Neuronal stem cell (in vitro differentiated cells): Measurements from ENCODE around the gene BABAM2.

Source experiments
- DNase-seq: peaks from one replicate; pipeline ENCODE4 v3.0.0-alpha.2; 2013; ENCODE audit warnings: low spot score
- H2AFZ ChIP-seq: one replicate; pipeline ENCODE4 v1.6.1; 2013; ENCODE audit warnings: mild to moderate bottlenecking, low read length, inconsistent platforms
- H2AK5ac ChIP-seq: 2 replicates; pipeline ENCODE4 v1.6.1; 2013; ENCODE audit warnings: low read depth, mild to moderate bottlenecking, inconsistent platforms, low read length, moderate library complexity, mixed read lengths
- H2BK120ac ChIP-seq: 2 replicates; pipeline ENCODE4 v1.6.1; 2013; ENCODE audit warnings: low read depth, mild to moderate bottlenecking, inconsistent platforms, low read length, moderate library complexity, mixed read lengths
- H2BK12ac ChIP-seq: one replicate; pipeline ENCODE4 v1.6.1; 2013; ENCODE audit warnings: low read length, inconsistent platforms
- H2BK15ac ChIP-seq: 2 replicates; pipeline ENCODE4 v1.6.1; 2013; ENCODE audit warnings: mild to moderate bottlenecking, low read length, inconsistent platforms, mixed read lengths
- H2BK5ac ChIP-seq: one replicate; pipeline ENCODE4 v1.6.1; 2013; ENCODE audit warnings: inconsistent platforms, mild to moderate bottlenecking, low read length, moderate library complexity
- H3K14ac ChIP-seq: one replicate; pipeline ENCODE4 v1.6.1; 2013; ENCODE audit warnings: low read length, inconsistent platforms
- H3K18ac ChIP-seq: 2 replicates; pipeline ENCODE4 v1.6.1; 2013; ENCODE audit warnings: low read length, inconsistent platforms
- H3K23ac ChIP-seq: 2 replicates; pipeline ENCODE4 v1.6.1; 2013; ENCODE audit warnings: low read depth, mild to moderate bottlenecking, mixed read lengths, low read length, inconsistent platforms; ENCODE audit not compliant: poor library complexity
- H3K27ac ChIP-seq: replicated peaks from 3 replicates; pipeline ENCODE4 v1.5.1; 2013; ENCODE audit warnings: low read length, inconsistent platforms
- H3K27me3 ChIP-seq, 3 experiments: 2 replicates each; pipeline ENCODE4 v1.6.1; 2013; ENCODE audit warnings: low read length in 3 of 3, mild to moderate bottlenecking in 2 of 3, inconsistent platforms in 1 of 3, low read depth in 1 of 3, mixed read lengths in 1 of 3, moderate library complexity in 1 of 3; ENCODE audit not compliant: control insufficient read depth in 3 of 3, insufficient read depth in 3 of 3
- H3K36me3 ChIP-seq, 2 donors: replicated peaks in 1 of 2; 2 replicates each; pipeline ENCODE4 v1.6.1; 2013; ENCODE audit warnings: low read length in 2 of 2; ENCODE audit not compliant: control insufficient read depth in 2 of 2, insufficient read depth in 2 of 2
- H3K4ac ChIP-seq: 2 replicates; pipeline ENCODE4 v1.6.1; 2013; ENCODE audit warnings: inconsistent platforms, mild to moderate bottlenecking, low read length, moderate library complexity
- H3K4me1 ChIP-seq, 2 donors: 1 replicate in 1 of 2; 2 replicates in 1 of 2; pipeline ENCODE4 v1.6.1; 2013; ENCODE audit warnings: low read length in 2 of 2, low read depth in 1 of 2; ENCODE audit not compliant: control insufficient read depth in 2 of 2, insufficient read depth in 1 of 2
- H3K4me2 ChIP-seq: one replicate; pipeline ENCODE4 v1.6.1; 2013; ENCODE audit warnings: mild to moderate bottlenecking, low read length, inconsistent platforms; ENCODE audit not compliant: insufficient read depth, poor library complexity, severe bottlenecking
- H3K4me3 ChIP-seq, 2 donors: 2 replicates each; pipeline ENCODE4 v1.5.1; 2013; ENCODE audit warnings: low read length in 2 of 2, mild to moderate bottlenecking in 2 of 2, inconsistent platforms in 1 of 2, moderate library complexity in 1 of 2
- H3K79me1 ChIP-seq: one replicate; pipeline ENCODE4 v1.6.1; 2013; ENCODE audit warnings: low read depth, mild to moderate bottlenecking, inconsistent platforms, low read length, moderate library complexity
- H3K9ac ChIP-seq: one replicate; pipeline ENCODE4 v1.6.1; 2013; ENCODE audit warnings: mild to moderate bottlenecking, low read depth, low read length, inconsistent platforms; ENCODE audit not compliant: poor library complexity
- H3K9me3 ChIP-seq, 2 donors: replicated peaks in 1 of 2; 2 replicates each; pipeline versions ENCODE3 to v1.6.1; 2013; ENCODE audit warnings: low read length in 2 of 2, mild to moderate bottlenecking in 2 of 2, inconsistent platforms in 1 of 2, low read depth in 1 of 2, mixed read lengths in 1 of 2, moderate library complexity in 1 of 2; ENCODE audit not compliant: control insufficient read depth in 2 of 2, insufficient read depth in 1 of 2
- H4K8ac ChIP-seq: one replicate; pipeline ENCODE4 v1.6.1; 2013; ENCODE audit warnings: low read depth, mild to moderate bottlenecking, inconsistent platforms, low read length, moderate library complexity
- H4K91ac ChIP-seq: one replicate; pipeline ENCODE4 v1.6.1; 2013; ENCODE audit warnings: low read length, low read depth, mild to moderate bottlenecking, inconsistent platforms; ENCODE audit not compliant: poor library complexity
- WGBS, 2 donors: extraction: QIAGEN DNeasy Blood & Tissue Kit; methylation state at CpG; one replicate each; pipeline ENCODE4 v1.1.7; 2013; ENCODE audit warnings: missing lambda C conversion rate in 2 of 2, mixed read lengths in 1 of 2; ENCODE audit not compliant: insufficient read length in 2 of 2, insufficient replicate concordance in 1 of 2; ENCODE audit errors: extremely low coverage in 2 of 2; 5-methylcytosine and 5-hydroxymethylcytosine counted together

Gene BABAM2

GRCh38 chr2:28298406-28298805 is 407.9 kb downstream of the BABAM2 start:
- no CpG with 5 or more reads among the region's 3 CpGs for WGBS, 2 donors
- peaks cover 2 to 4% of the 10 kb centered on the region in 2 donors for H3K36me3 ChIP-seq
- no peaks in the 10 kb centered on the region for H3K79me1 ChIP-seq
- no peak overlapping the region for H2AFZ ChIP-seq
- no peak for DNase-seq
- H4K8ac ChIP-seq, result no peak overlapping the region
- H4K91ac ChIP-seq, result no peak overlapping the region
- H2BK120ac ChIP-seq, result no peak overlapping the region
- no peak overlapping the region for H3K4me2 ChIP-seq
- H2BK15ac ChIP-seq, result no peak overlapping the region
- peaks cover 0 to 2% of the 10 kb centered on the region in 2 donors for H3K4me1 ChIP-seq
- H2BK5ac ChIP-seq, result no peak overlapping the region
- no peak overlapping the region for H2AK5ac ChIP-seq
- H3K27me3 ChIP-seq, result no peaks in the 10 kb centered on the region
- no peak overlapping the region for H3K14ac ChIP-seq
- H3K9ac ChIP-seq, result no peak overlapping the region
- no peak overlapping the region for H3K27ac ChIP-seq
- no peaks in the 10 kb centered on the region for H3K9me3 ChIP-seq
- H3K4ac ChIP-seq, result no peak overlapping the region
- H3K4me3 ChIP-seq, result no peak overlapping the region
- H2BK12ac ChIP-seq, result no peak overlapping the region
- no peak overlapping the region for H3K23ac ChIP-seq
- no peak overlapping the region for H3K18ac ChIP-seq

- Histone ChIP-seq H3K9ac (no peak overlapping the region), H3K27ac (no peak overlapping the region), H3K4me1 (no peaks in the 10 kb centered on the region), H4K8ac (no peak overlapping the region), H3K36me3 (peaks cover 2 to 4% of the 10 kb centered on the region in 2 donors), H2BK12ac (no peak overlapping the region), H3K4me3 (no peak overlapping the region), H3K4ac (no peak overlapping the region), H3K4me2 (no peak overlapping the region), H2BK15ac (no peak overlapping the region), H2AFZ (no peak overlapping the region), H3K23ac (no peak overlapping the region), H2BK5ac (no peak overlapping the region), H3K9me3 (peaks cover 1 to 10% of the 10 kb centered on the region in 2 donors), H3K79me1 (no peaks in the 10 kb centered on the region), H3K27me3 (no peaks in the 10 kb centered on the region), H4K91ac (no peak overlapping the region), H2BK120ac (no peak overlapping the region), H3K18ac (no peak overlapping the region), H3K14ac (no peak overlapping the region), H2AK5ac (no peak overlapping the region)
- no CpG with 5 or more reads among the region's 9 CpGs for WGBS, 2 donors
- no peak for DNase-seq
These were observed 410.2 kb downstream of the BABAM2 start for GRCh38 chr2:28300485-28301341.

DNA sequence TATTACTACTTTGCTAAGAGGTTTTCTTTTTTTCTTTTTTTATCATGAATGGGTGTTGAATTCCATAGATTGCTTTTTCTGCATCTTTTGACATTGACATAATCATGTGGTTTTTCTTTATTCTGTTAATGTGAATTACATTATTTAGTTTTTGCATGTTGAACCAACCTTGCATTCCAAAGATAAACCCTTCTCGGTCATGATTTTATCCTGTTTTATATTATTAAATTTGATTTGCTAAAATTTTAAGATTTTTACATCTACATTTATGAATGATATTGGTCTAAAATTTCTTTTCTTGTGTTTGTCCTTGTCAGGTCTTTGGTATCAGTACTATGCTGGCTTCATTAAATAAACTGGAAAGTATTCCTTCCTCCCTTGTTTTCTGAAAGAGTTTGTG is 414.7 kb downstream of the BABAM2 start:
- Histone ChIP-seq H3K14ac (no peak overlapping the region), H3K79me1 (no peaks in the 10 kb centered on the region), H4K8ac (no peak overlapping the region), H2BK12ac (no peak overlapping the region), H3K4me3 (no peak overlapping the region), H3K4me1 (peaks cover 0 to 3% of the 10 kb centered on the region in 2 donors), H4K91ac (no peak overlapping the region), H2BK15ac (no peak overlapping the region), H3K4me2 (no peak overlapping the region), H3K9ac (no peak overlapping the region), H3K36me3 (no peaks in the 10 kb centered on the region), H2AFZ (no peak overlapping the region), H3K27ac (no peak overlapping the region), H3K18ac (no peak overlapping the region), H2BK120ac (no peak overlapping the region), H3K27me3 (no peaks in the 10 kb centered on the region), H3K4ac (no peak overlapping the region), H2BK5ac (no peak overlapping the region), H3K23ac (no peak overlapping the region), H3K9me3 (peaks cover 1 to 14% of the 10 kb centered on the region in 2 donors), H2AK5ac (no peak overlapping the region)
- no peak for DNase-seq
- WGBS, 2 donors, result no CpG with 5 or more reads among the region's 1 CpG

DNA sequence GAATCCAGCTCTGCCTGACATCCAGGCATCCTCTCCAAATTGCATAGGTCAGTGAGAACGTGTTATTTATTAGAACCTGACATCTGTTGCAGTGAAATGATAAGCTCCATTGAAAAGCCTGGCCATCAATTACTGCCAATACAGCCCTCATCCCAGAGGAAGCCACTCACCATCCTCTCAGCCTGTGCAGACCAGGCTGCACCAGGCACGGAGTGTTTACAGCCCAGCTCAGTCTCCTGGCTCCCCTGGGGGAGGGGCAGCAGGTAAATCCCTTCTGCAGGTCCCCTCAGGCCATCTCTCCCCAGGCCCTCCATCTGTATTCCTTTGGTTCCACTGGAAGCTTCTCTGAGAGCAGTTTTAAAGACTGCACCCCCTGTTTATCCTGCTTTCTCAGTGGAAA is 419.6 kb downstream of the BABAM2 start:
- Histone ChIP-seq H3K79me1 (no peaks in the 10 kb centered on the region), H3K4me2 (no peak overlapping the region), H3K9ac (no peak overlapping the region), H2BK120ac (no peak overlapping the region), H2AK5ac (no peak overlapping the region), H2BK12ac (no peak overlapping the region), H2BK15ac (no peak overlapping the region), H3K9me3 (peaks cover 0 to 10% of the 10 kb centered on the region in 2 donors), H3K14ac (no peak overlapping the region), H2AFZ (no peak overlapping the region), H3K36me3 (no peaks in the 10 kb centered on the region), H3K4ac (no peak overlapping the region), H3K27me3 (no peaks in the 10 kb centered on the region), H3K18ac (peak overlapping the region; percentile 67), H4K91ac (no peak overlapping the region), H2BK5ac (no peak overlapping the region), H3K4me3 (no peak overlapping the region), H3K23ac (no peak overlapping the region), H3K27ac (no peak overlapping the region), H4K8ac (no peak overlapping the region), H3K4me1 (peaks cover 0 to 8% of the 10 kb centered on the region in 2 donors)
- no peak for DNase-seq
- no CpG with 5 or more reads among the region's 2 CpGs for WGBS, 2 donors
